Measurements from ENCODE around the gene TAF15. TPM values are rescaled to one million over a fixed set of nuclear protein-coding genes. Genes with fewer than 3 reads are reported as not detected.

The TAF15 gene
- total and polyA plus RNA-seq, 2 donors (not counting 1 experiment from before 2014, with no cell fraction given), result 51.0 to 246 TPM

DNA sequence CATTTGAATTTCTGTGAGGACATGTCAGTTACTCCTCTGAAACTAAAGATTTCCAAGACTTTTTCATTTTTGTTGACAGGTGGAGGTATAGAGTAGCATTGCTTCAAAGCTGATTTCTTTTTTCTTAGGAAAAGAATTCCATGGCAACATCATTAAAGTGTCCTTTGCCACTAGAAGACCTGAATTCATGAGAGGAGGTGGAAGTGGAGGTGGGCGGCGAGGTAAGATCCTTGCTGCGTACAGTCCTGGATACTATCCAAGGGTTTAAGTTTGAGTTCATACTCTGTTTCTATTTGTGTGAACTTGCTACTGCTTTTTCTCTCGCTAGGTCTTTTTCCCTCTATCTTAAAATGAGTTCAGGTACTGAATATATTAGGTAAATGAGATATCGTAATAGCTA lies 33.0 kb downstream of the TAF15 start:
- H3K4me2 ChIP-seq (replicated peaks; ENCODE audit: low read depth, low read length, poor library complexity, severe bottlenecking), result no peak overlapping the region
- CTCF ChIA-PET, result interaction anchor here (1.8 kb wide), 1 partner anchor 8 kb away, joined by 5 read pairs; no protein-coding TSS in a partner anchor
- H3K27ac ChIP-seq (ENCODE audit: low read length in 2 of 2), result no peak overlapping the region
- Mint-ChIP-seq H3K4me3 (no peak overlapping the region), H3K27me3 (no peaks in the 10 kb centered on the region), H3K4me1 (no peaks in the 10 kb centered on the region), H3K27ac (no peak overlapping the region), H3K9me3 (ENCODE audit: insufficient read depth) (no peaks in the 10 kb centered on the region)
- POLR2A ChIA-PET, result interaction anchor here (0.6 kb wide), 1 partner anchor 22 kb away, joined by 3 read pairs; no protein-coding TSS in a partner anchor
- ATAC-seq (ENCODE audit: low read depth), result no peak
- H3K9me3 ChIP-seq (ENCODE audit: control extremely low read depth in 1 of 3, control insufficient read depth in 2 of 3, insufficient read depth in 1 of 3, low read length in 2 of 3), result no peaks in the 10 kb centered on the region
- WGBS (ENCODE audit: insufficient coverage), result 100% methylated on average over 4 of the region's 5 CpGs
- H2AFZ ChIP-seq (ENCODE audit: insufficient read depth, low read depth, low read length, poor library complexity, severe bottlenecking), result no peak overlapping the region
- peaks cover 10 to 84% of the 10 kb centered on the region in 2 experiments for H3K36me3 ChIP-seq (replicated peaks in 1 of 2; ENCODE audit: control extremely low read depth in 1 of 2, control insufficient read depth in 1 of 2, extremely low read depth in 1 of 2, insufficient read depth in 2 of 2, low read length in 1 of 2)
- peaks cover 19% of the 10 kb centered on the region for H4K20me1 ChIP-seq (ENCODE audit: control insufficient read depth, insufficient read depth, low read length, poor library complexity, severe bottlenecking)
- TF ChIP-seq CTCF (IDR thresholded peaks at IDR 0.05) (no peak), EZH2 (IDR thresholded peaks at IDR 0.05; ENCODE audit: borderline replicate concordance, insufficient read depth, low read depth, low read length, poor library complexity, severe bottlenecking) (no peak)
- no peaks in the 10 kb centered on the region for H3K4me1 ChIP-seq (ENCODE audit: control insufficient read depth in 2 of 2, insufficient read depth in 2 of 2, low read length in 2 of 2)
- no peaks in the 10 kb centered on the region for H3K79me2 ChIP-seq (ENCODE audit: control insufficient read depth, insufficient read depth, low read length)
- no peaks in the 10 kb centered on the region for H3K27me3 ChIP-seq (replicated peaks in 1 of 4; ENCODE audit: control extremely low read depth in 1 of 4, control insufficient read depth in 3 of 4, insufficient read depth in 4 of 4, low read length in 3 of 4)
- intact Hi-C loops (cut with micrococcal nuclease), result no loop called here
- H3K4me3 ChIP-seq (ENCODE audit: control extremely low read depth in 1 of 5, extremely low read depth in 1 of 5, insufficient read depth in 1 of 5, low read depth in 2 of 5, low read length in 4 of 5), result no peak overlapping the region
- no peak for DNase-seq
- no peak overlapping the region for H3K9ac ChIP-seq (ENCODE audit: low read length)

- no peaks in the 10 kb centered on the region for H3K79me2 ChIP-seq (ENCODE audit: control insufficient read depth, insufficient read depth, low read length)
- intact Hi-C loops (cut with micrococcal nuclease), result no loop called here
- TF ChIP-seq EZH2 (IDR thresholded peaks at IDR 0.05; ENCODE audit: borderline replicate concordance, insufficient read depth, low read depth, low read length, poor library complexity, severe bottlenecking), result no peak
- no peak for TF ChIP-seq CTCF (IDR thresholded peaks at IDR 0.05)
- Mint-ChIP-seq H3K4me1 (no peaks in the 10 kb centered on the region), H3K27me3 (no peaks in the 10 kb centered on the region), H3K4me3 (no peak overlapping the region), H3K9me3 (ENCODE audit: insufficient read depth) (no peaks in the 10 kb centered on the region), H3K27ac (no peak overlapping the region)
- H3K9ac ChIP-seq (ENCODE audit: low read length), result no peak overlapping the region
- no peak overlapping the region for H3K4me2 ChIP-seq (replicated peaks; ENCODE audit: low read depth, low read length, poor library complexity, severe bottlenecking)
- peaks cover 19% of the 10 kb centered on the region for H4K20me1 ChIP-seq (ENCODE audit: control insufficient read depth, insufficient read depth, low read length, poor library complexity, severe bottlenecking)
- H3K36me3 ChIP-seq (replicated peaks in 1 of 2; ENCODE audit: control extremely low read depth in 1 of 2, control insufficient read depth in 1 of 2, extremely low read depth in 1 of 2, insufficient read depth in 2 of 2, low read length in 1 of 2), result peaks cover 2 to 80% of the 10 kb centered on the region in 2 experiments
- no peak overlapping the region for H3K4me3 ChIP-seq (ENCODE audit: control extremely low read depth in 1 of 5, extremely low read depth in 1 of 5, insufficient read depth in 1 of 5, low read depth in 2 of 5, low read length in 4 of 5)
- POLR2A ChIA-PET, result no interaction called here
- no peak overlapping the region for H3K27ac ChIP-seq (ENCODE audit: low read length in 2 of 2)
- H3K9me3 ChIP-seq (ENCODE audit: control extremely low read depth in 1 of 3, control insufficient read depth in 2 of 3, insufficient read depth in 1 of 3, low read length in 2 of 3), result no peaks in the 10 kb centered on the region
- no peak overlapping the region for H2AFZ ChIP-seq (ENCODE audit: insufficient read depth, low read depth, low read length, poor library complexity, severe bottlenecking)
- ATAC-seq (ENCODE audit: low read depth), result no peak
- no peaks in the 10 kb centered on the region for H3K27me3 ChIP-seq (replicated peaks in 1 of 4; ENCODE audit: control extremely low read depth in 1 of 4, control insufficient read depth in 3 of 4, insufficient read depth in 4 of 4, low read length in 3 of 4)
- H3K4me1 ChIP-seq (ENCODE audit: control insufficient read depth in 2 of 2, insufficient read depth in 2 of 2, low read length in 2 of 2), result no peaks in the 10 kb centered on the region
- DNase-seq, result no peak
- CTCF ChIA-PET, result no interaction called here
- WGBS (ENCODE audit: insufficient coverage), result no CpG with 5 or more reads among the region's 2 CpGs
Observed at GRCh38 chr17:35843698-35844097, 34.4 kb downstream of the TAF15 start.

Measured in B cell (primary cell).